IPS DF 4.7 (cell line): ENCODE data around the gene PPP2R3A.

Source experiments
- DNase-seq: peaks from one replicate; pipeline ENCODE4 v3.0.0-alpha.2; 2013; ENCODE audit warnings: low spot score; ENCODE audit errors: extremely low read depth

The PPP2R3A gene

DNA sequence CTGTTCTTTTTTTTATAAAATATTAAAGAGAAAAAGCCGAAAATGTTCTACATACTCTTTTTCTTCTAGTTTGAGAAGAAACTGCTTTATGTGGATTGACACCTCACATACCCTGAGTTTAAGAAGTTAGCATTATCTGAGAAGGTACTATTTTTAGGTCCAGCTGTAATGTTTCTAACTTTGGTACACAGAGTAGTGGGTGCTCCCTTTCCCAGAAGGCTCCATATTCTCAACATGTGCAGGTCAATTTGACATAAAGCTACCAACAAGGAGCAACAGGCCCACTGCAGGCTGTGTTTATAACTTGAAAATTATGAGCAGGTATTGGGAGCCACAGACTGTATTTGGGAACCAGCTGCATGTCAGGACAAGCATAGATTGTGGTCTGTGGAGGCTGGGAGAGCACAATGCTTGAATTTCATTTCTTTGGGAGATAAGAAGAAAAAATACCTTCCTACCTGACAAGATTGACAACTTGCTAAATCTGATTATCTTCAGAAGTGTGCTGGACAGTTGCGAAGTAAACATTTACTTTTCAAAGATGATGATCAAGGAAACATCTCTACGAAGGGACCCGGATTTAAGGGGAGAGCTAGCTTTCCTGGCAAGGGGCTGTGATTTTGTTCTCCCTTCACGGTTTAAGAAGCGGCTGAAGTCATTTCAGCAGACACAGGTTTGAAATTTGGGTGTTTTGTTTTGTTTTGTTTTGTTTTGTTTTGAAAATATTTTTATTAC is 57.2 kb downstream of the PPP2R3A start:
- no peak for DNase-seq

- no peak for DNase-seq
Observed at GRCh38 chr3:136023264-136023978, 57.9 kb downstream of the PPP2R3A start.

- no peak for DNase-seq
Observed at GRCh38 chr3:136036306-136036705, 70.8 kb downstream of the PPP2R3A start.

- no peak for DNase-seq
Observed at GRCh38 chr3:136038668-136039067, 73.1 kb downstream of the PPP2R3A start.

- DNase-seq, result peak; percentile 2
Observed at GRCh38 chr3:136042608-136043221, 77.2 kb downstream of the PPP2R3A start.

DNA sequence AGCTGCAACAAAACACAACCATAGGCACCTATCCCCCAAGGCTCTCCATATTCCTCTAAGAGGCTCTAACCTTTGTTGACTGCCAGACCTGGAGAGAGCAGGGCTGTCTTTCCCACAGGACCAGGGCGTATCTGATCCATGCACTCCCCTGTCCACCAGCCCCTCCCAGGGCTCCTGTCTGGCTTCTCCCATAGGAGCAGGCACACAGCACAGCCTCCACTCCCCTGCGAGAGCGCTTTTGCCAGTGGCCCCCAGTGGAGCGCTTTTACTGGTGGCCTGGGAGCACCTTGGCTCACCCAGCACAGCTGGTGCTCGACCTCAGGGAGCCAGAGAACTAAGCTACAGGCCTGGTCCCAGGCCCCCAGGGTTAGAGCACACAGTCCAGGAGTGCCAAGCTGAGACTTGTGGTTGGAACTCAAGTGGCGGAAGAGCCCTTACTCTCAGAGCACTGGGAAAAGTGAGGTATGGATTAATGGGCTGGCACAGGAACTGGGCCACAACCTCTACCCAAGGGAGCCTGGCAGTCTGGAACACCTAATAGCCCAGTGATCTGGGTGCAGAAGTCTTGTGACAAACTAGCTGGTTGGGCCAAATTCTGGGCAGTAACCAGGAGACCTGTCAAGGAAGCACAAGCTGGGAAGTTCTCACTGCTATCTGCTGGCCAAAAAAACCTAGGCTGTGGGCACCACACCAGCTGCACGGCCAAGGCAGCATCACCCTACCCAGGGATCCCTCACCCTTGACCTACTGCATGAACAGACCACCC is 79.6 kb downstream of the PPP2R3A start:
- DNase-seq, result no peak

DNA sequence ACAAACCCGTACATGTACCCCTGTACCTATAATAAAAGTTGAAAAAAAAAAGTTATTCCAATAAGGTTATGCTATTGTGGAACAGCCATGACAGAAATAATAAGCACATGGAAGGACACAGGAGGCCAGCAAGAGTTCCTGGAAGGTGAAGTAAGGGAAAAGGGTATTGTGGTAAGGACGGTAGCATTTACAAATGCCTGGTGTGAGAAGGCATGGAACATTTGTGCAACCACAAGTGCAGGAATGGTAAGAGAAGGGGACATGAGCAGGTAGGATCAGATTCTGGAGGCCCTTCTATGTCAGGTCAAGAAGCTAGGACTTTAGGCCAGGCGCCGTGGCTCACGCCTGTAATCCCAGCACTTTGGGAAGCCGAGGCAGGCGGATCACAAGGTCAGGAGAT is 82.5 kb downstream of the PPP2R3A start:
- DNase-seq, result no peak

DNA sequence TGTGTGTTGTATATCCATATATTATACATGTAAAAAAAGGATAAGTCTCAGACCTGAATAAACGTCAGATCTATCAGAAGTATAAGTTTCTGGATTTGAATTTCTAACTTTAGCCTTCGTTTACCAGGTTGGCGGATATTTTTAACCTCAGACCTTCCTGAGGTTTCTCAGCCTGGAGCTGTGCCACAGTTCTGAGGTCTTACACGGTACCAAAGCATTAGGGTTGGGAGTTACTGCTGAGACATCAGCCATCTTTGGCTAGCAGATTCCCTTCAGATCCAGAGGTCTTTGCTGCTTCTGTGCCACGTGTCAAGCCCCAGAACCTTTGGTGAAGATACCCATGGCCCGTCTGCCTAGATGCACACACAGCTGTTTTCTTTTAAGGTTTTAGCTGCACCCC is 84.7 kb downstream of the PPP2R3A start:
- DNase-seq, result no peak

GRCh38 chr3:136055491-136055890 is 90.0 kb downstream of the PPP2R3A start:
- no peak for DNase-seq

DNA sequence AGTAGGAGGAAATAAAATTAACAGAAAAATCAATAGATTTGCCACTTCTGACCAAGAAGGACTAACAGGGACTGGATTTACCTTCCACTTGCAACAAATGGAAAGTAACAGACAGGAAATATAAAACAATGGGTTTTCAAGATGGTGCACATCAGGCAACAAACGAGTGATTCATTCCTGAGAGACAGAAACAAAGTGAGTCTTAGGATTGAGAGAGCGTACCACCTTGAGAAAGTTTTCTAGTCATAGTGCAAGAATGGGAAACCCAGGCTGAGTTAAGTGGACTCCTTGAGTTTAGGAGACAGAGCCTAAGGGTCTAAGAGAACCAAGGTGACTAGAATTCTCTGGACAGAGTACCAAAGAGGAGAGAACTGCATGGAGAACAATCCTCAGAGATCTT is 101.7 kb downstream of the PPP2R3A start:
- no peak for DNase-seq

GRCh38 chr3:136068708-136069107 is 103.2 kb downstream of the PPP2R3A start:
- no peak for DNase-seq

DNA sequence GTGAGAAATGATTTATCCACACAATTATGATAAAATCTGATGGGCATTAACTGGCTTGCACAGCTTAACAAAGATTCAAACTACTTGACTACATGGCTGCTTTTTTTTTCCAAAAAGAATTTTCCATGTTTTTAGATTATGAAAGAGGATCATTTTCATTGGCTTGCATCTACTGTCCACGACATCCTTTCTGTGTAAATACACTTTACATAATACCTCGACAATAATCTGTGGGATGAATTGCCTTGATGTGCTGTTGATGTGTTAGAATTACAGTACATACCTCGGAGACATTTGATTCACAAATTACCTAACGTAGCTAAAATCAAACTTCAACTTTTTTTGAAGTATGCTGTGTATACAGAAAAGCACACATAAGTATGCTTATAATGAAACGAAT is 104.4 kb downstream of the PPP2R3A start:
- DNase-seq, result no peak

DNA sequence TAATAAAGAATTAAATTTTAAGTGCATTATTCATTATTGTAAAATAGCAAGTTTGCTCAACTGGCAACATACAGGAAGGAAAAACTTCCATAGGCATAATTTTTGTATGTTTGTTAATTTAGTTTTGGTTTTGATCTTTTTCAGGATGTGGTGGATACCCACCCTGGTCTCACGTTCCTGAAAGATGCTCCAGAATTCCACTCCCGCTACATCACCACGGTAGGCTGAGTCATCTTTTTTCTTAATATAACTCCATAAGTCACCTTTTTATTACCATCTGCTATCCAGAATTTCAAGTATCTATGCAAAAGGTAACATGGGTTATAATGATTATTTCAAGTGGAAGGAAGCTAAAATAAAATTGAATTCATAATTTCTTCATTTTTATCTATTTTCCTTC is 104.8 kb downstream of the PPP2R3A start:
- no peak for DNase-seq

- no peak for DNase-seq
Observed at GRCh38 chr3:136070953-136071949, 105.7 kb downstream of the PPP2R3A start.

- DNase-seq, result no peak
Observed at GRCh38 chr3:136074546-136075170, 109.1 kb downstream of the PPP2R3A start.

GRCh38 chr3:136075218-136075808 is 109.8 kb downstream of the PPP2R3A start:
- DNase-seq, result peak; percentile 25

- DNase-seq, result no peak
Observed at GRCh38 chr3:136075811-136076210, 110.3 kb downstream of the PPP2R3A start.

DNA sequence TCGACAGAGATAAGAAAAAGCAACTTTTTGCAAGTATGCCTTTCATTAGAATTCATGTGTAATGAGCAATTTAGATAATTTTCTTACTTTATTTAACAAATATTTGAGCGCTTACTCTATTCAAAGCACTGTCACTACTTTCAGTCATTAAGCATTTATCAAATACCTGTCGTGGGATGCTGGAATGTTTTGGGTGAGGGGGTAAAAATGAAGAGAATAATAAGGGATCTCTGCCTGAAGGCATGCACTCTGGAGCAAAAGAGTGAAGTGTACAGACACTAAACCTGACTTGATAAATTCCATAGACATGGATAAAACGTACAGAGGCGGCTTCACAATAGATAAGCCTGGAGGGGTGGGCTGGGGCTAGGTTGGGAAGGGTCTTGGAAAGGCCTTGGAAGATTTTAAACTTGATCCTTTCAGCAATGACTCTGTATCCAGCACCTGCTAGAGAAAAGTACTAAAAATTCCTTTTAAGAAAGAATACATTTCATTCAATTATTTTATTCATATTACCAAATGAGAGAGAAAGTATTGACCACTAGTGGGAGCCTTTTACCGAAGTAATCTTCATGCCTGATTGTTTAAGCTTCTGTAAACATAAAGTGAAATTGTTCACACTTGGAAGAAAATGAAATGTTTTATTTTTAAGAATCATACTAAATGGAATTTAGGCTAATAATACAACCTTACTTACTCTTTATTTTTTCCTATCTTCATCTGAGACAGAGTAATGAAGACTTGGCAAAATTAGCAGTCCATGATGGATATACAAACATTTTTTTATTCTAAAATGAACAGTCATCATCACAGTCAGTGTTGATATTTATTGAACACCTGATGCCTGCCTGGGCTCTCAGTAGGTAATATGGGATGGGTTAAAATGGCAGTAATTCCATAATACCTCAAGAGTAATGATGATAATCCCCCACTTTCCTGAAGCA is 113.2 kb downstream of the PPP2R3A start:
- no peak for DNase-seq
